ENCODE data around the gene ROR1.
A peak's percentile ranks its signal among the peaks of the same experiment; 100 is the strongest.

The ROR1 gene

DNA sequence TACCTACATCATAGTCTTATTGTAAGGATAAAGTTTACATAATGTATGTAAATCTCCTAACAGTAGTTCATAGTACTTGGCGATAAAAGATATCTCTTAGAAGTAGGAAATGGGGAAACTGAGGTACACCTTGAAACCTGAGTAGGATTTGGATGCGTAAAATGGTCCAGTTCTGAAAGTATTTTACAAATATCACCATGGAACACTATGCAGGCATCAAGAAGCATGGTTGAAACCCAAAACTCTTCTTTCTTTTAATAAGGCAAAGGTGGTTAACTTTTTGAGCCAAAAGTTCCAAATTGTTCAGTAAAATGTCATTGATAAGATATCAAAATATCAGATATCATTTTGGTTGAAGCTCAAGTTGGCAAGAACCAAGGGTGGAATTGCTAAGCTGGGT, 46.0 kb downstream of the ROR1 start:
- TF ChIP-seq GLIS3 (CRISPR knock-in tag; IDR thresholded peaks at IDR 0.05) (no peak), ESRRG (CRISPR knock-in tag; IDR thresholded peaks at IDR 0.05) (no peak), CSRNP3 (CRISPR knock-in tag; IDR thresholded peaks at IDR 0.05) (no peak), CREB5 (CRISPR knock-in tag; IDR thresholded peaks at IDR 0.05; ENCODE audit: low read depth) (no peak), TOX (CRISPR knock-in tag; IDR thresholded peaks at IDR 0.05; ENCODE audit: borderline replicate concordance) (no peak), OSR1 (CRISPR knock-in tag; IDR thresholded peaks at IDR 0.05) (no peak), RARB (CRISPR knock-in tag; IDR thresholded peaks at IDR 0.05) (no peak), TSHZ2 (CRISPR knock-in tag; IDR thresholded peaks at IDR 0.05) (no peak), ISL1 (CRISPR knock-in tag; IDR thresholded peaks at IDR 0.05) (no peak), ZC3H10 (CRISPR knock-in tag; IDR thresholded peaks at IDR 0.05) (no peak), CSDC2 (CRISPR knock-in tag; IDR thresholded peaks at IDR 0.05) (no peak), PPARA (CRISPR knock-in tag; IDR thresholded peaks at IDR 0.05; ENCODE audit: borderline replicate concordance) (no peak), ARNTL (CRISPR knock-in tag; IDR thresholded peaks at IDR 0.05; ENCODE audit: borderline replicate concordance, low read depth) (no peak), ZNF70 (CRISPR knock-in tag; IDR thresholded peaks at IDR 0.05) (no peak)
- TF ChIP-seq, protein P1, sequence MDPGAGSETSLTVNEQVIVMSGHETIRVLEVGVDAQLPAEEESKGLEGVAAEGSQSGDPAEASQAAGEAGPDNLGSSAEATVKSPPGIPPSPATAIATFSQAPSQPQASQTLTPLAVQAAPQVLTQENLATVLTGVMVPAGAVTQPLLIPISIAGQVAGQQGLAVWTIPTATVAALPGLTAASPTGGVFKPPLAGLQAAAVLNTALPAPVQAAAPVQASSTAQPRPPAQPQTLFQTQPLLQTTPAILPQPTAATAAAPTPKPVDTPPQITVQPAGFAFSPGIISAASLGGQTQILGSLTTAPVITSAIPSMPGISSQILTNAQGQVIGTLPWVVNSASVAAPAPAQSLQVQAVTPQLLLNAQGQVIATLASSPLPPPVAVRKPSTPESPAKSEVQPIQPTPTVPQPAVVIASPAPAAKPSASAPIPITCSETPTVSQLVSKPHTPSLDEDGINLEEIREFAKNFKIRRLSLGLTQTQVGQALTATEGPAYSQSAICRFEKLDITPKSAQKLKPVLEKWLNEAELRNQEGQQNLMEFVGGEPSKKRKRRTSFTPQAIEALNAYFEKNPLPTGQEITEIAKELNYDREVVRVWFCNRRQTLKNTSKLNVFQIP (CRISPR knock-in tag; IDR thresholded peaks at IDR 0.05; ENCODE audit: borderline replicate concordance, low read depth) = no peak
- TF ChIP-seq, protein P2, sequence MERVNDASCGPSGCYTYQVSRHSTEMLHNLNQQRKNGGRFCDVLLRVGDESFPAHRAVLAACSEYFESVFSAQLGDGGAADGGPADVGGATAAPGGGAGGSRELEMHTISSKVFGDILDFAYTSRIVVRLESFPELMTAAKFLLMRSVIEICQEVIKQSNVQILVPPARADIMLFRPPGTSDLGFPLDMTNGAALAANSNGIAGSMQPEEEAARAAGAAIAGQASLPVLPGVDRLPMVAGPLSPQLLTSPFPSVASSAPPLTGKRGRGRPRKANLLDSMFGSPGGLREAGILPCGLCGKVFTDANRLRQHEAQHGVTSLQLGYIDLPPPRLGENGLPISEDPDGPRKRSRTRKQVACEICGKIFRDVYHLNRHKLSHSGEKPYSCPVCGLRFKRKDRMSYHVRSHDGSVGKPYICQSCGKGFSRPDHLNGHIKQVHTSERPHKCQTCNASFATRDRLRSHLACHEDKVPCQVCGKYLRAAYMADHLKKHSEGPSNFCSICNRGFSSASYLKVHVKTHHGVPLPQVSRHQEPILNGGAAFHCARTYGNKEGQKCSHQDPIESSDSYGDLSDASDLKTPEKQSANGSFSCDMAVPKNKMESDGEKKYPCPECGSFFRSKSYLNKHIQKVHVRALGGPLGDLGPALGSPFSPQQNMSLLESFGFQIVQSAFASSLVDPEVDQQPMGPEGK (CRISPR knock-in tag; IDR thresholded peaks at IDR 0.05; ENCODE audit: borderline replicate concordance) = no peak
- no peak for ATAC-seq

GRCh38 chr1:63821091-63822005, 47.5 kb downstream of the ROR1 start:
- ATAC-seq = peak; percentile 65
- no peak for TF ChIP-seq GLIS3 (CRISPR knock-in tag; IDR thresholded peaks at IDR 0.05)
- TF ChIP-seq BACH2 (CRISPR knock-in tag; IDR thresholded peaks at IDR 0.05; ENCODE audit: borderline replicate concordance) = no peak
- no peak for TF ChIP-seq TCF4 (CRISPR knock-in tag; IDR thresholded peaks at IDR 0.05; ENCODE audit: borderline replicate concordance)
- no peak for TF ChIP-seq ZFP30 (CRISPR knock-in tag; IDR thresholded peaks at IDR 0.05)
- TF ChIP-seq OSR1 (CRISPR knock-in tag; IDR thresholded peaks at IDR 0.05) = no peak
- TF ChIP-seq CSRNP3 (CRISPR knock-in tag; IDR thresholded peaks at IDR 0.05) = no peak
- no peak for TF ChIP-seq RARB (CRISPR knock-in tag; IDR thresholded peaks at IDR 0.05)
- no peak for TF ChIP-seq CREB5 (CRISPR knock-in tag; IDR thresholded peaks at IDR 0.05; ENCODE audit: low read depth)
- TF ChIP-seq ZC3H10 (CRISPR knock-in tag; IDR thresholded peaks at IDR 0.05) = no peak
- TF ChIP-seq SNAI2 (CRISPR knock-in tag; IDR thresholded peaks at IDR 0.05) = no peak
- TF ChIP-seq ARNTL (CRISPR knock-in tag; IDR thresholded peaks at IDR 0.05; ENCODE audit: borderline replicate concordance, low read depth) = no peak
- TF ChIP-seq ZNF565 (CRISPR knock-in tag; conservative IDR thresholded peaks at IDR 0.05; ENCODE audit: low read depth) = no peak
- TF ChIP-seq CSDC2 (CRISPR knock-in tag; IDR thresholded peaks at IDR 0.05) = no peak

Data from SK-N-SH treated with all-trans-retinoic acid at 6 μM for 48 hours (cell line).